GM12865 (cell line): ENCODE results near the gene MKX.

ENCODE experiments used
- DNase-seq: peaks from one replicate; pipeline ENCODE4 v3.0.0; 2010; ENCODE audit warnings: low read depth
- H3K4me3 ChIP-seq: 2 replicates; pipeline ENCODE4 v1.5.1; 2011; ENCODE audit warnings: mild to moderate bottlenecking, low read depth, low read length, control low read depth
- CTCF ChIP-seq: IDR thresholded peaks from 2 replicates; pipeline ENCODE4 v1.5.1; 2011; ENCODE audit warnings: low read length, control low read depth, low read depth, inconsistent platforms; ENCODE audit not compliant: insufficient read depth; ENCODE audit errors: missing control alignments

The MKX gene

GRCh38 chr10:27710014-27710413 lies 35.6 kb downstream of the MKX start:
- no peak for DNase-seq
- no peak for TF ChIP-seq CTCF
- H3K4me3 ChIP-seq, result no peak overlapping the region

- no peak for TF ChIP-seq CTCF
- no peak for DNase-seq
Observed at GRCh38 chr10:27709304-27709703, 36.3 kb downstream of the MKX start.

GRCh38 chr10:27701938-27702537 lies 43.6 kb downstream of the MKX start:
- H3K4me3 ChIP-seq, result no peak overlapping the region
- no peak for TF ChIP-seq CTCF
- no peak for DNase-seq

More at GRCh38 chr10:27709304-27709703, 36.3 kb downstream of the MKX start:
- no peak overlapping the region for H3K4me3 ChIP-seq

GRCh38 chr10:27699776-27700175 lies 45.8 kb downstream of the MKX start:
- no peak for DNase-seq
- H3K4me3 ChIP-seq, result no peak overlapping the region
- no peak for TF ChIP-seq CTCF

GRCh38 chr10:27698961-27699360 lies 46.7 kb downstream of the MKX start:
- no peak for DNase-seq
- no peak for TF ChIP-seq CTCF
- no peak overlapping the region for H3K4me3 ChIP-seq

- DNase-seq, result no peak
- no peak for TF ChIP-seq CTCF
- no peak overlapping the region for H3K4me3 ChIP-seq
Observed at GRCh38 chr10:27696466-27696865, 49.2 kb downstream of the MKX start.

- TF ChIP-seq CTCF, result no peak
- H3K4me3 ChIP-seq, result no peak overlapping the region
- no peak for DNase-seq
Observed at GRCh38 chr10:27695706-27696105, 49.9 kb downstream of the MKX start.
